GM19395 (cell line): ENCODE results near the gene ASPN.

Source experiments
- ATAC-seq: cut with Tn5 transposase; IDR thresholded peaks from one replicate; pipeline ENCODE4 v1.9.1; 2021; ENCODE audit warnings: mild to moderate bottlenecking, moderate library complexity; ENCODE audit not compliant: unreplicated experiment

The ASPN gene

DNA sequence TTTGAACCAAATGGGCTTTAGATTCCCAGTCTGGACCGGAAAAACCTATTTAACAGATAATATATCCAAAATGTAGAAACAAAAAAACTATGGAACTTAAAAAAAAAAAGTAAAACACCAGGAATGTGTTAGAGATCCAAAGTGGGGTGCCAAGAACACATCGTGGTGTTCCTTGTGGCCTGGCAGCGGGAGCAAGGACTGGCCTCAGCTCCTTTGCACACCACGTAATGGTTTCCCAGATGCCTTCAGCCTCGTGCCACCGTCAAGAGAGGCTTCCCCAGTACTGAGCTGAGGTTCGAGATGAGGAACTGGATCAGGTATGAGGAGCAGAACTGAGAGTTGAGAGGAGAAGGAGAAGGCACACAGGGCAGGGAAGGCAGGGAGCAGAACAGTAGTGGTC lies 3.5 kb downstream of the ASPN start:
- no peak for ATAC-seq

GRCh38 chr9:92476962-92477361 lies 5.3 kb downstream of the ASPN start:
- no peak for ATAC-seq

DNA sequence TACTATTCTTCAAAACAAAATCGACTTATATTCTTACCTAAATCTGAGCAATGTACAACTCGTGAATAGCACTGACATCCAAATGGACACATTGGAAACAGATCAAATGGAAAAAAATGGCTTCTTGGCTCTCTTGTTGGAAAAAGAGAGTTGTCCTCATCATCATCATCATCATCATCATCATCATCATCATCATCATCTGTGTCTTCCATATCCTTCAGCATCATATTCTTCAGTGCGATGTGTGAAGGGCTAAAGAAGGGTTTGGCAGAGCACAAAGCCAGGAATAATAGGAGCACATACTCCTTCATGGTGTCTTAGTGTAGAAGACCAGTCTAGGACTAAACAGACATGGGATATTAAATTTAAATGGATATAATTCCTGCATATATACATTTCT lies 7.7 kb downstream of the ASPN start:
- no peak for ATAC-seq

GRCh38 chr9:92468206-92468605 lies 14.1 kb downstream of the ASPN start:
- no peak for ATAC-seq

GRCh38 chr9:92467511-92467910 lies 14.8 kb downstream of the ASPN start:
- ATAC-seq, result no peak

- no peak for ATAC-seq
Measured at GRCh38 chr9:92467041-92467440, 15.3 kb downstream of the ASPN start.

DNA sequence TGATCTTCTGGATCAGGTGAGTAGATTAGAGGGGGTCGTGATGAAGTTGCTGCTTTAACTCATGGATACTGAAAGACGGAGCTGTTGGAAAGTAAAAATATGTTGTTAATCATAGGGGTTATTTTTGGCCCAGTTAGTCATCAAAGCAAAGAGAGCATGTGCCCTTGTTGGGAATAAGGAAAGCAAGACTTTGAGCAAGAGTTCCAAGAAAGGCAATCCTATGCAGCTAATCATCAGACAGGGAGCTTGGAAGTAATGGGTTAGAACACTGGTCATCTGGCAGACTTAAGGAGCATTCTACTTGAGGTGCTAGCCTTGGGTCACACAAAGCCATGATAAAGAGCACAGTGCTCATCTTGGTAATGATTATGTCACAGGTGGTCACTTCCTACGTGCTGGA lies 18.3 kb downstream of the ASPN start:
- no peak for ATAC-seq

DNA sequence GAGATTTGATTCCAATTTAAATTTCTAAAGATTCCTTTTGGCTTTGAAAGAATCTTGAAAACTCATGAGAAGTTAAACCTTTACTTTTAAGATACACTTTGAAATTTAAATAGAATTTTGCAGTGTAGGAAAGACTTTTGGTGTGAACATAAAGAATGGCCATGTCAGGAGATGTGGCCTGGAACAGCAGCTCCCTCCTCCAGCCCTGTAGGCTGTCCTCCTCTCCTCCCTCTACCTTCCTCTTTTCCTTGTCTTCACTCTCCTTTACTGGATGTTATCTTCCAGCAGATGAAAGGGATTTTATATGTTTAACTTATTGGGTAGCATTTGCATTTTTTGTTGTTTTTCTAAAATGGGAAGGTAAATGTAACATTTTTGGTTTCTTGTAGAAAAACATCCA lies 18.9 kb downstream of the ASPN start:
- ATAC-seq, result no peak

DNA sequence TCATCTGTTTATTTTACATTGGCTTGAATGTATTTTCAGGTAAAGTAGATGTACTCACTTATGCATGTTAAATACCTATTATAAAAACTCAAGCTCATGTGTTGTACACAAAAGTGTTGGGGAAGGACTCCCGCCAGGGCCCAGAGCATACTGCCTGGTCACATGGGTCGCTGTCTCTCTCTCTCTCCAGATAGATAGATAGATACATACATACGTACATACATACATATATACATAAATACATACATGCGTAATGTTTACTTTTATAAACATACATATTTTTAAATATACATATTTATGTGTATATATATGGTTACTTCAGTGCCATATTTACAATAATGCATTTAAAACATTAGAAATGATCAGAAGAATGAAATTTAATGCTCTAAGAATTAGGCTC lies 24.7 kb downstream of the ASPN start:
- no peak for ATAC-seq

DNA sequence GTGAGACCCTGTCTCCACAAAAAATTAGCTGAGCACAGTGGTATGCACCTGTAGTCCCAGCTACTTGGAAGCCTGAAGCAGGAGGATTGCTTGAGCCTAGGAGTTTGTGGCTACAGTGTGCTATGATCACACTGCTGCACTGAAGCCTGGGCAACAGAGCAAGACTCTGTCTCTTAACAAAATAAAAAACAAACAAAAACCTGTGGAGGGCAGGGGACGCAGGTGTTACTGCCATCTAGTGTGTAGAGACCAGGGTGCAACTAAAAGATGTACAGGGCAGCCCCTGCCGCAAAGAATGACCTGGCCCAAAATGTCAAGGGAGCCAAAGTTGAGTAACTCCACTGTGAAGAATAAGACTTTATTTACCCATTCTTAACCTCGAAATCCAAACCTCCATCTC lies 27.1 kb downstream of the ASPN start:
- ATAC-seq, result no peak

DNA sequence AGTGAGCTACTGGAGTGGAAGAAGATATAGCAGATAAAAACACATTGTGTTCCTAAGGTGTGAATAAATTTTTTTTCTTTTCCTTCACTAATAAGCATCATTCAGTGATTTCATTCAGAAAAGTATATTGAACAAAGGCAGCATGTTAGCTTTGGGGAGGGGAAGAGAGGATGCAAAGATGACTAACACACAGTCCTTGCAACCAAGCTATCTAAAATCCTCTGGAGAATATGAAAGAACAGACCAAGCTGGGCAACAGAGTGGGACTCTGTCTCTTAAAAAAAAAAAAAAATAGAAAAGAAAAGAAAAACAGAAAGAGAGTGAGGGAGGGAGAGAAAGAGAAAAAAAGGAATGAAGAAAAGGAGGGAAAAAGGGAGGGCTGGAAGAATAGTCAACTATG lies 35.8 kb downstream of the ASPN start:
- no peak for ATAC-seq

DNA sequence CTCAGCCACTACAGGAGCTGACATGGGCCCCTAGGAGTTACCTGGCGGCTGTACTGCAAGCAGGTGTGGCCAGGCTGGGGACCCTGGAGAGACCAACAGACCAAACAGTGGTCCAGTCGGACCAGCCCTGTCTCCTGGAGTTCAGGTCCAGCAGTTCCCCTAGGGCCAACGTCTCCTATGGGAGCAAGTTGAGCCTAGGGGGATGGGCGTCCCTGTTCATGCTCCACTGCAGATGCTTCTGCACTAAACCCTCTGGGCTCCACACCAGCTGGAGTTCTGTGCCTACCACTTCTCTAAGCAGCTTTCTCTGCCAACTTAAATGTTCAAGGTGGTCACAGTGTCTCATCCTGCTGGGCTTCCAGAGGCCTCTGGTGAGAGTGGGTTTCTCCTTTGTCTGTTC lies 37.5 kb downstream of the ASPN start:
- ATAC-seq, result no peak

GRCh38 chr9:92440751-92441046 lies 41.6 kb downstream of the ASPN start:
- ATAC-seq, result peak; percentile 76

GRCh38 chr9:92439921-92440750 lies 42.2 kb downstream of the ASPN start:
- ATAC-seq, result no peak

GRCh38 chr9:92438900-92439526 lies 43.3 kb downstream of the ASPN start:
- ATAC-seq, result no peak

DNA sequence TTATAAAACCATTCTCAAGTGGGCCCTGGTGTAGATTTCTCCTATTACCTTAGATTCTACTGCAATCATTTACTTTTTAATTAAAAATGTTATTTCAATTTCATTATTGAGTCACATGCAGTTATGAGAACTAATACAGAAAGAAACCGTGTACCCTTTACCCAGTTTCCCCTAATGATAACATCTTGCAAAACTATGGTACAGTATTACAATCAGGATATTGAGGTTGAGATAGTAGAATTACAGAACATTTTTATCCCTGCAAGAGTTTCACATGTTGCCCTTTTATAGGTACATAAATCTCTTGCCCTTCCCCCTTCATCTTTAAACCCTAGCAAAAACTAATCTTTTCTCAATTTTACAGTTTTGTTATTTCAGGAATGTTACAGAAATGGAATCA lies 47.0 kb downstream of the ASPN start:
- no peak for ATAC-seq

GRCh38 chr9:92432972-92433548 lies 49.2 kb downstream of the ASPN start:
- no peak for ATAC-seq

DNA sequence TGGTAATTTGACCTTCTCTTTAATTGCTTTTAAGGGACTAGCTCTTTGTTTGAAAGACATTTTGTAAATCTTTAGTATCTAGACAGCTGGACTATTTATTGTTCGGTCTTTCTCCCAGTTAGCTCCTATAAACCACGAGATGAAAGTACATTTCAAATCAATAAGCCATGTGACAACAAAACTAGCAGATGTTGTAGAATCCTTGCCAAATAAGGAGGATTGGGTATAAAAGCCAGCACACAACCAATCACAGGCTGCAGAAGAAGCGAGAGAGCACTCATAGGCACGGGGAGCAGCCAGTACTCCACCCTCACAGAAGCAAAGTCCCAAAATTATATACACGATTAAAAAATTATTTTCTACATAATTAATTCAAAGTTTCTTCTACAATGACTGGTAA lies 50.0 kb downstream of the ASPN start:
- ATAC-seq, result no peak

DNA sequence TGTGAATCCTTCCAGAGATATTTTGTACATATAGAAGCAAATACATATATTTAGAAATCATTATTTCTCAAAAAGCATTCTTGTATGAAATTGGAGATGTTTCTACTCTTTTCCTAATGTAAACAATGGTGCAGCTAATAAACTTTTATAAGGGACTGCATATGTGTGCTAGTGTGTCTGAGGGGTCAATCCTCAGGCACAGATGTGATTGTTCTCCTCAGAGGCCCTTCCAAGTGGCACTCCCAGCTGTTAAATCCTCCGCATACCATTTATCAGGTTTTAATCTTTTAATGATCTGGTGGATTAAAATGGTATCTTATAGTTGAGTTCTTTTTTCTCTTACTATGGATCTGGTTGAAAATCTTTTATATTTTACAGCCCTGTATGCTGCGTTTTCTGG lies 52.5 kb downstream of the ASPN start:
- no peak for ATAC-seq

DNA sequence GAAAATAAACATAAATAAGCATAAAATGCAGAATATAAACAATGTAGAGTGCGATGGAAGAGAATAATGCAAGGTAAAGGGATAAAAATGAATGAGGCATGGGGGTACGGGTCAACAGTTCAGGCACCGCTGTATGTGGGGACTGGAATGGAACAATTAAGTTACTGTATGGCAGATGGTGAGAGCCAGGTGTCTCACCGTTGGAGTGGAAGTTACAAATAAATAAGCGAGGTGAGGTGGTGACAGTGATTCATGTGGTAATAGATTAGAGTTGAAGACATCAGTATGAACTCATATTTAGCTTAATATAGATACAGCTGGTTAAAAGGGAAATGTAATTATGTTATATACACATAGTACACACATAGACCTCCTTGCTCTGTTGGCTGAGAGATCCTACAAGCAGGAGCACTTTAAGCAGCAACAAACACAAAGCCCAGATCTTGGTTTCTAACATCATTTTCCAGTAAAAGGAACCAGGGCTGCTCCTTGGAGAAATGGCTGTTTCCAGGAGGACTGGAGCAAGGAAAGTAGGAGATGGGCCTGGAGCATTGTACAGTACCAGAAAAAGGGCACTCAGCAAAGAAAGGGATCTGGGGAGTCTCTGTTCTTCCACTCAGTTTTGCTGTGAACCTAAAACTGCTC lies 55.7 kb downstream of the ASPN start:
- no peak for ATAC-seq

- ATAC-seq, result no peak
Measured at GRCh38 chr9:92425474-92425873, 56.8 kb downstream of the ASPN start.

DNA sequence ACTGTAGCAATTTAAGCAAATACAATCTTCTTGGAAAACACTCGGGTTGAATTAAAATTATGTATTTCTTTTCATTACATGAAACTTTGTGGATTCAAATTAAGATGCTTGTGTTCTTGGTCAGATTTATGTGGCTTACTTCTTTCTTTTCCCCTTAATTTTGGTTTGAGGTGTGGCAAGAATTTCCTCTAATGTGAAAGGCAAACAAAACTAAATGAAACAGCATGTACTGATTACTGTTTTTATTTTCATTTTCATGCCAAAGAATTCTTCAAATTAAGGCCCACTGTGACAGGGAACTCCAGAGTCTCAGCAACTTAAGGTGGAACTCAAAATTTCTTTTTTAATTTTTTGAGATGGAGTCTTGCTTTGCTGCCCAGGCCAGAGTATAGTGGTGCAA lies 58.0 kb downstream of the ASPN start, which contains the start of gene OMD:
TSS of gene OMD (minus strand) at position 132 of the 400 bp plus-strand sequence. CDS start 6,913 bp downstream, outside the sequence.
- ATAC-seq, result no peak
